HUES64 (cell line): ENCODE results near the gene FNIP1.
"Not testable (repeated sequence)": the region's sequence is repeated elsewhere in the genome, so short reads cannot be mapped to it uniquely, and the experiment has no call there.

ENCODE experiments used
- H3K27ac ChIP-seq: 2 replicates; pipeline ENCODE4 v1.7.0; 2013; ENCODE audit warnings: low read depth, low read length, inconsistent platforms
- H3K27me3 ChIP-seq: 2 replicates; pipeline ENCODE4 v1.6.1; 2013; ENCODE audit warnings: mild to moderate bottlenecking, low read length; ENCODE audit not compliant: insufficient read depth
- H3K36me3 ChIP-seq: 2 replicates; pipeline ENCODE4 v1.6.1; 2013; ENCODE audit warnings: mild to moderate bottlenecking, low read length; ENCODE audit not compliant: insufficient read depth
- H3K4me1 ChIP-seq: 2 replicates; pipeline ENCODE4 v1.6.1; 2013; ENCODE audit warnings: mild to moderate bottlenecking, low read length, moderate library complexity; ENCODE audit not compliant: insufficient read depth
- H3K4me3 ChIP-seq: 2 replicates; pipeline ENCODE4 v1.5.1; 2013; ENCODE audit warnings: mild to moderate bottlenecking, low read length, moderate library complexity
- H3K9ac ChIP-seq: 2 replicates; pipeline ENCODE4 v1.6.1; 2013; ENCODE audit warnings: mild to moderate bottlenecking, low read depth, low read length
- H3K9me3 ChIP-seq: 2 replicates; pipeline ENCODE4 v1.6.1; 2013; ENCODE audit warnings: low read depth, low read length; ENCODE audit not compliant: insufficient read depth
- WGBS: fragments of 150-250, 120-280 bp; methylation state at CpG from one replicate; pipeline ENCODE4 v1.1.7; 2013; ENCODE audit warnings: missing lambda C conversion rate; 5-methylcytosine and 5-hydroxymethylcytosine counted together

FNIP1 gene

GRCh38 chr5:131749723-131750470 lies 46.9 kb downstream of the FNIP1 start:
- no peaks in the 10 kb centered on the region for H3K4me1 ChIP-seq
- no peak overlapping the region for H3K4me3 ChIP-seq
- H3K9ac ChIP-seq, result no peak overlapping the region
- no peaks in the 10 kb centered on the region for H3K36me3 ChIP-seq
- H3K9me3 ChIP-seq, result no peaks in the 10 kb centered on the region
- WGBS, result 95% methylated on average over 7 of the region's 7 CpGs
- no peak overlapping the region for H3K27ac ChIP-seq
- H3K27me3 ChIP-seq, result no peaks in the 10 kb centered on the region

- Histone ChIP-seq H3K36me3 (no peaks in the 10 kb centered on the region), H3K4me1 (no peaks in the 10 kb centered on the region), H3K27me3 (no peaks in the 10 kb centered on the region), H3K4me3 (no peak overlapping the region), H3K27ac (no peak overlapping the region), H3K9ac (no peak overlapping the region), H3K9me3 (no peaks in the 10 kb centered on the region)
- WGBS, result 99% methylated on average over 7 of the region's 7 CpGs
Measured at GRCh38 chr5:131749138-131749537, 47.7 kb downstream of the FNIP1 start.

GRCh38 chr5:131747180-131748105 lies 49.4 kb downstream of the FNIP1 start:
- H3K27ac ChIP-seq, result no peak overlapping the region
- H3K9ac ChIP-seq, result no peak overlapping the region
- no peaks in the 10 kb centered on the region for H3K27me3 ChIP-seq
- no peaks in the 10 kb centered on the region for H3K9me3 ChIP-seq
- H3K4me3 ChIP-seq, result no peak overlapping the region
- peaks cover 11% of the 10 kb centered on the region for H3K36me3 ChIP-seq
- 91% methylated on average over 5 of the region's 6 CpGs for WGBS
- no peaks in the 10 kb centered on the region for H3K4me1 ChIP-seq

DNA sequence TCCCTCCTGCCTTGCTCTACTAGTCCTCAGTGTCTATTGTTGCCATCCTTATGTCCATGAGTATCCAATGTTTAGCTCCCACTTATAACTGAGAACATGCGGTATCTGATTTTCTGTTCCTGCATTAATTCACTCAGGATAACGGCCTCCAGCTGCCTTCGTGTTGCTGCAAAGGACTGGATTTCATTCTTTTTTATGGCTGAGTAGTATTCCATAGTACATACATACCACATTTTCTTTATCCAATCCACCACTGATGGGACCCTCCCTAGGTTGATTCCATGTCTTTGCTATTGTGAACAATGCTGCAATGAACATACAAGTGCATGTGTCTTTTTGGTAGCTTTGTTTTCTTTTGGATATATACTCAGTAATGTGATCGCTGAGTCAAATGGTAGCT lies 50.4 kb downstream of the FNIP1 start:
- no peaks in the 10 kb centered on the region for H3K4me1 ChIP-seq
- H3K36me3 ChIP-seq, result peaks cover 16% of the 10 kb centered on the region
- no peak overlapping the region for H3K27ac ChIP-seq
- H3K27me3 ChIP-seq, result no peaks in the 10 kb centered on the region
- no peak overlapping the region for H3K9ac ChIP-seq
- 97% methylated on average over 3 of the region's 4 CpGs for WGBS
- no peak overlapping the region for H3K4me3 ChIP-seq
- H3K9me3 ChIP-seq, result no peaks in the 10 kb centered on the region

- Histone ChIP-seq H3K9me3 (no peaks in the 10 kb centered on the region), H3K9ac (no peak overlapping the region), H3K27me3 (no peaks in the 10 kb centered on the region), H3K27ac (no peak overlapping the region), H3K4me3 (no peak overlapping the region), H3K36me3 (peaks cover 16% of the 10 kb centered on the region), H3K4me1 (no peaks in the 10 kb centered on the region)
- WGBS, result 96% methylated on average over 2 of the region's 4 CpGs
Measured at GRCh38 chr5:131745703-131746102, 51.1 kb downstream of the FNIP1 start.

GRCh38 chr5:131745155-131745554 lies 51.7 kb downstream of the FNIP1 start:
- H3K36me3 ChIP-seq, result peaks cover 16% of the 10 kb centered on the region
- H3K9me3 ChIP-seq, result no peaks in the 10 kb centered on the region
- H3K27ac ChIP-seq, result no peak overlapping the region
- H3K4me3 ChIP-seq, result no peak overlapping the region
- H3K4me1 ChIP-seq, result no peaks in the 10 kb centered on the region
- WGBS, result 99% methylated on average over 3 of the region's 3 CpGs
- no peak overlapping the region for H3K9ac ChIP-seq
- H3K27me3 ChIP-seq, result no peaks in the 10 kb centered on the region

DNA sequence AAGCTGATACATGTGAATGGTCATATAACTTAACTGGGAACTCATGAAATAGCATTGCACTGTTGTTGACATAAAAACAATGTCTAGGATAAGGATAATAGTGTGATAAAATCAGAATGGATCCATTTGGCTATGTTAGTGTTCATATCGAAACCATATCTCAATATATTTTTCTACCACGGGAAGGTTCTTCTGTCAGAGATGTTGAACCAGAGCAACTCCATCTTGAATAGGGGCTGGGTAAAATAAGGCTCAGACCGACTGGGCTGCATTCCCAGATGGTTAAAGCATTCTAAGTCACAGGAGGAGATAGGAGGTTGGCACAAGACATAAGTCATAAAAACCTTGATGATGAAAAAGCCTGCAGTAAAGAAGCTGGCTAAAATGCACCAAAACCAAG lies 56.3 kb downstream of the FNIP1 start:
- WGBS, result 93% methylated on average over 2 of the region's 3 CpGs

GRCh38 chr5:131735393-131735792 lies 61.4 kb downstream of the FNIP1 start:
- Histone ChIP-seq H3K4me1 (no peaks in the 10 kb centered on the region), H3K36me3 (no peaks in the 10 kb centered on the region; the same call in 1 of the 2 replicates), H3K9me3 (no peaks in the 10 kb centered on the region), H3K27me3 (no peaks in the 10 kb centered on the region), H3K4me3 (no peak overlapping the region), H3K27ac (no peak overlapping the region), H3K9ac (no peak overlapping the region)
- WGBS, result no CpG with 5 or more reads among the region's 8 CpGs

More for the DNA sequence above, 56.3 kb downstream of the FNIP1 start:
- H3K9ac ChIP-seq, result no peak overlapping the region
- H3K4me3 ChIP-seq, result no peak overlapping the region
- no peaks in the 10 kb centered on the region for H3K9me3 ChIP-seq
- no peak overlapping the region for H3K27ac ChIP-seq
- H3K36me3 ChIP-seq, result peaks cover 16% of the 10 kb centered on the region
- H3K4me1 ChIP-seq, result no peaks in the 10 kb centered on the region
- no peaks in the 10 kb centered on the region for H3K27me3 ChIP-seq

- not testable (repeated sequence) for H3K9ac ChIP-seq, H3K27me3 ChIP-seq, H3K4me3 ChIP-seq, H3K27ac ChIP-seq, H3K4me1 ChIP-seq, H3K9me3 ChIP-seq, H3K36me3 ChIP-seq
- WGBS, result 99% methylated on average over 4 of the region's 6 CpGs
Measured at GRCh38 chr5:131734939-131735338, 61.9 kb downstream of the FNIP1 start.

DNA sequence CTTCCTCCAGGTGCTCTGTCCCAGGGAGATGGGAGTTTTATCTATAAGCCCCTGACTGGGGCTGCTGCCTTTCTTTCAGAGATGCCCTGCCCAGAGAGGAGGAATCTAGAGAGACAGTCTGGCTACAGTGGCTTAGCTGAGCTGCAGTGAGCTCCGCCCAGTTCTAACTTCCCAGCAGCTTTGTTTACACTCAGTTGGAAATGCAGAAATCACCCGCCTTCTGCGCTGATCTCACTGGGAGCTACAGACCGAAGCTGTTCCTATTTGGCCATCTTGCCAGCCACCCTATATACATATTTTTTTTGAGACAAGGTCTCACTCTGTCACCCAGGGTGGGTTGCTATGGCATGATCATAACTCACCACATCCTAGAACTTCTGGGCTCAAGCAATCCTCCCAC lies 67.5 kb downstream of the FNIP1 start:
- not testable (repeated sequence) for H3K27me3 ChIP-seq, H3K4me1 ChIP-seq, H3K4me3 ChIP-seq, H3K27ac ChIP-seq, H3K9ac ChIP-seq, H3K9me3 ChIP-seq
- 84% methylated on average over 4 of the region's 4 CpGs for WGBS
- H3K36me3 ChIP-seq, result peaks cover 11% of the 10 kb centered on the region

- H3K9ac ChIP-seq, H3K9me3 ChIP-seq, H3K4me3 ChIP-seq: not testable (repeated sequence)
Measured at GRCh38 chr5:131724089-131724488, 72.7 kb downstream of the FNIP1 start.

More at GRCh38 chr5:131724089-131724488, 72.7 kb downstream of the FNIP1 start:
- H3K27me3 ChIP-seq, H3K27ac ChIP-seq, H3K36me3 ChIP-seq, H3K4me1 ChIP-seq: not testable (repeated sequence)
